K562 (cell line): ENCODE data around the gene OSBPL3. TPM values are rescaled to one million over a fixed set of nuclear protein-coding genes. Genes with fewer than 3 reads are reported as not detected.

Experiments
- ARHGAP35 ChIP-seq: fragments of 450-650 bp; IDR thresholded peaks from 2 replicates; pipeline ENCODE4 v1.6.1; 2018; ENCODE audit not compliant: partially characterized antibody
- CBX1 ChIP-seq: sonication (generic); IDR thresholded peaks from 2 replicates; pipeline ENCODE4 v1.6.1; 2016; ENCODE audit warnings: antibody characterized with exemption, low read depth, mild to moderate bottlenecking
- GATAD2A ChIP-seq: fragments of 450-650 bp; IDR thresholded peaks from 2 replicates; pipeline ENCODE4 v1.6.1; 2017
- JUND ChIP-seq, 2 experiments: IDR thresholded peaks; 2 replicates in 1 of 2; 3 replicates in 1 of 2; pipeline ENCODE4 v1.6.1; 2011; ENCODE audit warnings: borderline replicate concordance in 2 of 2, low read depth in 2 of 2, low read length in 2 of 2, improper control_type of control experiment in 1 of 2, missing biosample characterization in 1 of 2, missing genetic modification characterization in 1 of 2, missing genetic modification reagents in 1 of 2
- MBD2 ChIP-seq: sonication (generic); IDR thresholded peaks from 2 replicates; pipeline ENCODE4 v1.6.1; 2016; ENCODE audit warnings: low read depth, borderline replicate concordance
- NCOA6 ChIP-seq: fragments of 450-650 bp; IDR thresholded peaks from 2 replicates; pipeline ENCODE4 v1.6.1; 2017; ENCODE audit warnings: mild to moderate bottlenecking
- NELFE ChIP-seq: IDR thresholded peaks from 2 replicates; pipeline ENCODE4 v1.6.1; 2011; ENCODE audit warnings: mild to moderate bottlenecking; ENCODE audit not compliant: insufficient read depth, insufficient read length
- RBFOX2 ChIP-seq: fragments of 200-400 bp; formaldehyde crosslinking; IDR thresholded peaks from 2 replicates; pipeline ENCODE4 v1.6.1; 2017; ENCODE audit warnings: low read depth, mild to moderate bottlenecking, low read length, moderate library complexity
- SIRT6 ChIP-seq: IDR thresholded peaks from one replicate; pipeline ENCODE4 v1.6.1; 2012; ENCODE audit warnings: low read depth, mild to moderate bottlenecking, control low read depth, inconsistent platforms, low read length, moderate library complexity
- USF2 ChIP-seq: sonication (generic); formaldehyde crosslinking; IDR thresholded peaks from 2 replicates; pipeline ENCODE4 v1.5.0; 2020; ENCODE audit warnings: missing genetic modification reagents
- WHSC1 ChIP-seq: IDR thresholded peaks from one replicate; pipeline ENCODE4 v1.6.1; 2012; ENCODE audit warnings: low read length, control low read depth, inconsistent platforms
- ZEB2 ChIP-seq: fragments of 450-650 bp; IDR thresholded peaks from 2 replicates; pipeline ENCODE4 v1.6.1; 2016
- ZNF239 ChIP-seq: fragments of 250-450 bp; sonication (Bioruptor Pico); IDR thresholded peaks from 2 replicates; pipeline ENCODE4 v1.4.0; 2020; ENCODE audit warnings: mild to moderate bottlenecking
- ZNF57 ChIP-seq: fragments of 450-650 bp; formaldehyde crosslinking; IDR thresholded peaks from 2 replicates; pipeline ENCODE4 v1.4.0; 2020; ENCODE audit warnings: mild to moderate bottlenecking, moderate library complexity
- polyA plus RNA-seq, 8 experiments: library from polyadenylated mRNA; depleted of rRNA in 4 of 8; stranded (reverse) in 5 of 8; unstranded in 3 of 8; fragments of >200 nt; fragmentation: Nextera tagmentation in 2 of 8; fragmentation: Illumina TruSeq in 1 of 8; extraction: Ambion mirVana in 2 of 8; extraction: Trizol in 1 of 8; gene quantifications; 2 replicates each; pipeline versions ENCODE4 v1.2.1 to v1.2.3, GENCODE V29; 2011 to 2014; ENCODE audit warnings: inconsistent platforms in 1 of 8, missing spikeins in 1 of 8
- total RNA-seq, 7 experiments: library from RNA; depleted of rRNA in 6 of 7; stranded (reverse); fragments of >200 nt in 6 of 7; fragmentation: Illumina TruSeq in 2 of 7; extraction: Trizol in 2 of 7; gene quantifications; 2 replicates each; pipeline versions ENCODE4 v1.2.1 to v1.2.3, GENCODE V29; 2011 to 2021; ENCODE audit warnings: low replicate concordance in 1 of 7

Gene OSBPL3
- total and polyA plus RNA-seq, 9 of the 15 experiments (the other 6 are each of a cell fraction or from before 2014, with no cell fraction given): 4.8 to 37.2 (median 26.5) TPM

GRCh38 chr7:24923172-24923865 lies 56.7 kb downstream of the OSBPL3 start (continued):
- TF ChIP-seq MBD2: peak; percentile 33; the same call in 1 of the 2 replicates
- no peak for TF ChIP-seq WHSC1
- TF ChIP-seq ZNF239: no peak
- no peak for TF ChIP-seq NCOA6
- no peak for TF ChIP-seq ARHGAP35
- no peak for TF ChIP-seq NELFE
- no peak for TF ChIP-seq JUND (IDR thresholded peaks at IDR 0.05; ENCODE audit: borderline replicate concordance, low read depth, low read length)
- peak; percentile 36; the same call in 1 of the 3 replicates for TF ChIP-seq JUND (tag; IDR thresholded peaks at IDR 0.05; ENCODE audit: borderline replicate concordance, low read depth, low read length)
- no peak for TF ChIP-seq SIRT6
- TF ChIP-seq ZNF57: no peak
- TF ChIP-seq RBFOX2: 0 out of 2 replicates have a peak, but pooled peaks have one; percentile 41
- TF ChIP-seq GATAD2A: peak; percentile 73
- no peak for TF ChIP-seq ZEB2
- no peak for TF ChIP-seq CBX1
- no peak for TF ChIP-seq USF2
